Occipital lobe (tissue), 2 donors: ENCODE measurements around the gene UST. TPM values are rescaled to one million over a fixed set of nuclear protein-coding genes. Genes with fewer than 3 reads are reported as not detected.

Experiments
- DNase-seq: peaks from one replicate; lab custom pipeline; 2025; lab: John Stamatoyannopoulos, UW
- total RNA-seq: library from RNA; depleted of rRNA; stranded (reverse); fragments of >200 nt; gene quantifications from one replicate; pipeline ENCODE4 v1.2.3, GENCODE V29; 2014

Gene UST
- total RNA-seq, 1 donor from 2014 or later = 48.5 TPM

- DNase-seq = no peak
Measured at GRCh38 chr6:149112976-149113375, 366.1 kb downstream of the UST start.

- no peak for DNase-seq
Measured at GRCh38 chr6:149114167-149114566, 367.3 kb downstream of the UST start.

DNA sequence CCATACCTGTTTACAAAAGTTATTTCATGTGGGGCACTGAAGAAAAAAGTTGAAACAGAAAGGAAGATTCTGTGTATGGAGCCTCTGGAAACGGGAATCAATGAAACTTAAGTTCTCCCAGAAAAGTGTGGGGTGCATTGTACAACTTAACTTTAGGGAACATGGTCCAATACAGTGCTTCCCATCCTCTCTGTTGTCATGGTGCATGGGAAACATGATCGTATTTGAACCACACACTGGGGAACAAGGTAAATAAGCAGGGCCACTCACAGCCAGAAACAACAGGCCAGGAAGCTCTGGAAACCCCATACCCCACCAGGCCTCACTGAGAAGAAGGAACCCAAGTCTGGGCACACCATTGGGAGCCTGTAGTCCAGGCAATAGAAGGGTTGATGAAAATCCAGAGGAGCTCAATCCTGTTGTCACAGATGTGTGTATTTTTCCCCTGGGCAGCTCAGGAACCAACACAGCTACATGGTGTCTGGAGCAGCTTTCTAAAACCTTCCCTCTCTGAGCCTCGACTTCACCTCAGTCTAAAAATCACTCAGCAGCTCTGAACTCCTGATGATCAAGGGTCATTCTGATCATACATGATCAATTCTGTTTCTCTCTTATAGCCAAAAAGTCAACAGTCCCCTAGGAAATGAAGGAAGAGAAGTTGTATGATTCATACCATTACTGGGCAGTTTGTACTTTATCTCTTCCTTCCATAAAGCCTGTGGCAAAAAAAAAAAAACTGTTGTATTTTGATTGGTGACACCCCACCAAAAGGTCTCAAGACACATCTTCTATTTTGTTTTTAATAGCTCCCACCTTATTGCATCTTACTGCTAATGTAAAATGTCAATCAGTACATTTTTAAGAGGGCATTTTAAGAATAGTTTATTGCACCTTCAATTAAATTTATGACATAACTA, 372.2 kb downstream of the UST start:
- no peak for DNase-seq

GRCh38 chr6:149122850-149123821, 376.3 kb downstream of the UST start:
- DNase-seq = no peak

GRCh38 chr6:149125309-149125708, 378.5 kb downstream of the UST start:
- DNase-seq = no peak
